A549 (cell line): Measurements from ENCODE around the gene ADAM30. TPM values are rescaled to one million over a fixed set of nuclear protein-coding genes. Genes with fewer than 3 reads are reported as not detected.

Experiments used
- ATAC-seq, 2 experiments: fragments of 200-7000 bp in 1 of 2; fragments of >200 bp in 1 of 2; cut with Nextera tagmentation in 1 of 2; cut with Tn5 transposase in 1 of 2; 3 replicates each; pipeline versions ENCODE4 v1.8.0 to v1.9.1; 2018 to 2020; ENCODE audit warnings: mild to moderate bottlenecking in 1 of 2, moderate library complexity in 1 of 2
- CTCF ChIA-PET: fragments of 300-600 bp; sonication (Branson Sonifier 250); formaldehyde crosslinking; extraction: SDS; loops from one replicate; lab custom pipeline; 2021; ENCODE audit warnings: antibody characterized with exemption, inconsistent platforms; lab: Yijun Ruan, JAX
- POLR2A ChIA-PET: fragments of 350-600 bp; formaldehyde crosslinking; extraction: SDS; loops from one replicate; lab custom pipeline; 2021; ENCODE audit warnings: antibody characterized with exemption, inconsistent platforms; lab: Yijun Ruan, JAX
- DNase-seq, 2 experiments: peaks; one replicate each; pipeline versions ENCODE4 v3.0.0 to v3.0.0-alpha.2; 2011 to 2016; ENCODE audit warnings: low read depth in 1 of 2, low spot score in 1 of 2
- FAIRE-seq: peaks from 2 replicates; lab custom pipeline; 2011; peaks lifted over from hg19 to GRCh38; lab: Jason Lieb, UNC
- H3K27ac ChIP-seq, 2 experiments: fragments of >200 bp; sonication (Bioruptor Twin); formaldehyde crosslinking; 3 replicates each; pipeline ENCODE4 v1.5.1; 2016 to 2017
- H3K4me1 ChIP-seq: fragments of >200 bp; sonication (Bioruptor Twin); formaldehyde crosslinking; 3 replicates; pipeline ENCODE4 v1.6.1; 2016
- H3K4me2 ChIP-seq: fragments of >200 bp; sonication (Bioruptor Twin); formaldehyde crosslinking; 3 replicates; pipeline ENCODE4 v1.6.1; 2016
- H3K4me3 ChIP-seq: fragments of >200 bp; sonication (Bioruptor Twin); formaldehyde crosslinking; 3 replicates; pipeline ENCODE4 v1.5.1; 2016
- H3K9me3 ChIP-seq: fragments of >200 bp; sonication (Bioruptor Twin); formaldehyde crosslinking; 3 replicates; pipeline ENCODE4 v1.6.1; 2016
- BHLHE40 ChIP-seq: IDR thresholded peaks from 2 replicates; pipeline ENCODE4 v1.6.1; 2012; ENCODE audit warnings: low read depth, low read length, inconsistent platforms
- E2F6 ChIP-seq: IDR thresholded peaks from 2 replicates; pipeline ENCODE4 v1.6.1; 2012; ENCODE audit warnings: low read depth, borderline replicate concordance
- EP300 ChIP-seq, 2 experiments: fragments of >200 bp; sonication (Bioruptor Twin); formaldehyde crosslinking; IDR thresholded peaks; 2 replicates in 1 of 2; 3 replicates in 1 of 2; pipeline ENCODE4 v1.6.1; 2016 to 2017
- FOSL2 ChIP-seq, 2 experiments: fragments of 450-650 bp in 1 of 2; fragments of >200 bp in 1 of 2; sonication (Bioruptor Twin) in 1 of 2; formaldehyde crosslinking; IDR thresholded peaks; 2 replicates each; pipeline versions ENCODE4 v1.5.0 to v1.6.1; 2016 to 2020; ENCODE audit warnings: mild to moderate bottlenecking in 1 of 2, moderate library complexity in 1 of 2
- HOXB13 ChIP-seq: fragments of 250-450 bp; sonication (Bioruptor Pico); IDR thresholded peaks from 2 replicates; pipeline ENCODE4 v1.5.0; 2020; ENCODE audit warnings: low read depth, mild to moderate bottlenecking, moderate library complexity
- KDM1A ChIP-seq: fragments of 200-600 bp; sonication (generic); IDR thresholded peaks from 2 replicates; pipeline ENCODE4 v1.6.1; 2016; ENCODE audit warnings: low read depth, mild to moderate bottlenecking
- KDM5A ChIP-seq: fragments of 200-600 bp; sonication (generic); IDR thresholded peaks from 2 replicates; pipeline ENCODE4 v1.6.1; 2016; ENCODE audit warnings: antibody characterized with exemption, mild to moderate bottlenecking
- MAZ ChIP-seq: fragments of 150-350 bp; IDR thresholded peaks from 2 replicates; pipeline ENCODE4 v1.6.1; 2014; ENCODE audit warnings: antibody characterized with exemption, low read depth, low read length, borderline replicate concordance
- NFE2L2 ChIP-seq: fragments of 150-350 bp; conservative IDR thresholded peaks from 2 replicates; pipeline ENCODE4 v1.6.1; 2014; ENCODE audit warnings: low read length
- NR3C1 ChIP-seq: fragments of >200 bp; sonication (Bioruptor Twin); formaldehyde crosslinking; IDR thresholded peaks from 3 replicates; pipeline ENCODE4 v1.6.1; 2017
- PBX3 ChIP-seq: IDR thresholded peaks from 2 replicates; pipeline ENCODE4 v1.6.1; 2012
- PHF8 ChIP-seq: fragments of 200-600 bp; sonication (generic); IDR thresholded peaks from 2 replicates; pipeline ENCODE4 v1.6.1; 2016; ENCODE audit warnings: low read depth, mild to moderate bottlenecking, antibody characterized with exemption, moderate library complexity, borderline replicate concordance
- RAD21 ChIP-seq, 2 experiments: fragments of >200 bp in 1 of 2; sonication (Bioruptor Twin) in 1 of 2; formaldehyde crosslinking in 1 of 2; IDR thresholded peaks in 1 of 2; conservative IDR thresholded peaks in 1 of 2; 2 replicates in 1 of 2; 3 replicates in 1 of 2; pipeline ENCODE4 v1.6.1; 2012 to 2018; ENCODE audit warnings: inconsistent platforms in 1 of 2
- RFX5 ChIP-seq: fragments of 450-650 bp; IDR thresholded peaks from 2 replicates; pipeline ENCODE4 v1.7.1; 2014; ENCODE audit warnings: antibody characterized with exemption, mild to moderate bottlenecking, moderate library complexity
- RNF2 ChIP-seq: fragments of 200-600 bp; sonication (generic); IDR thresholded peaks from 2 replicates; pipeline ENCODE4 v1.6.1; 2016; ENCODE audit warnings: low read depth, mild to moderate bottlenecking, antibody characterized with exemption, moderate library complexity, borderline replicate concordance
- SREBF2 ChIP-seq: fragments of 450-650 bp; IDR thresholded peaks from 2 replicates; pipeline ENCODE4 v1.6.1; 2014; ENCODE audit warnings: mild to moderate bottlenecking, moderate library complexity
- ZC3H11A ChIP-seq: fragments of 450-650 bp; IDR thresholded peaks from 2 replicates; pipeline ENCODE4 v1.6.1; 2014; ENCODE audit warnings: antibody characterized with exemption, mild to moderate bottlenecking
- ZNF302 ChIP-seq: fragments of 250-450 bp; sonication (Bioruptor Pico); IDR thresholded peaks from 2 replicates; pipeline ENCODE4 v1.9.0; 2021; ENCODE audit warnings: inconsistent platforms, mild to moderate bottlenecking, moderate library complexity
- WGBS: methylation state at CpG from one replicate; pipeline ENCODE4 v1.1.6; 2017; ENCODE audit errors: missing lambda C conversion rate; 5-methylcytosine and 5-hydroxymethylcytosine counted together
- polyA plus RNA-seq, 4 experiments: library from polyadenylated mRNA; depleted of rRNA in 3 of 4; stranded (reverse); fragments of >200 nt; fragmentation: RNase III in 1 of 4; extraction: RNeasy Plus Mini Kit Qiagen cat#74134 plus additional on column Dnase treatment in 1 of 4; gene quantifications; 2 replicates in 3 of 4; 3 replicates in 1 of 4; pipeline ENCODE4 v1.2.3, GENCODE V29; 2011 to 2017
- TF ChIP-seq, protein P1 (sequence below): fragments of 200-600 bp; sonication (generic); IDR thresholded peaks from 2 replicates; pipeline ENCODE4 v1.6.1; 2016; ENCODE audit warnings: antibody characterized with exemption, mild to moderate bottlenecking, moderate library complexity
- TF ChIP-seq, protein P2 (sequence below): fragments of >200 bp; sonication (Bioruptor Twin); formaldehyde crosslinking; IDR thresholded peaks from 3 replicates; pipeline ENCODE4 v1.5.1; 2016
- TF ChIP-seq, protein P3 (sequence below): fragments of 450-650 bp; IDR thresholded peaks from 2 replicates; pipeline ENCODE4 v1.6.1; 2014; ENCODE audit warnings: antibody characterized with exemption

ADAM30 gene
- polyA plus RNA-seq, 2 of the 4 experiments (the other 2 are of a cell fraction): not detected

- TF ChIP-seq MAZ (no peak), KDM5A (no peak), E2F6 (no peak), EP300 (IDR thresholded peaks at IDR 0.05) (no peak), ZNF302 (CRISPR knock-in tag) (no peak), RNF2 (no peak), PHF8 (no peak)
- TF ChIP-seq, protein P1, sequence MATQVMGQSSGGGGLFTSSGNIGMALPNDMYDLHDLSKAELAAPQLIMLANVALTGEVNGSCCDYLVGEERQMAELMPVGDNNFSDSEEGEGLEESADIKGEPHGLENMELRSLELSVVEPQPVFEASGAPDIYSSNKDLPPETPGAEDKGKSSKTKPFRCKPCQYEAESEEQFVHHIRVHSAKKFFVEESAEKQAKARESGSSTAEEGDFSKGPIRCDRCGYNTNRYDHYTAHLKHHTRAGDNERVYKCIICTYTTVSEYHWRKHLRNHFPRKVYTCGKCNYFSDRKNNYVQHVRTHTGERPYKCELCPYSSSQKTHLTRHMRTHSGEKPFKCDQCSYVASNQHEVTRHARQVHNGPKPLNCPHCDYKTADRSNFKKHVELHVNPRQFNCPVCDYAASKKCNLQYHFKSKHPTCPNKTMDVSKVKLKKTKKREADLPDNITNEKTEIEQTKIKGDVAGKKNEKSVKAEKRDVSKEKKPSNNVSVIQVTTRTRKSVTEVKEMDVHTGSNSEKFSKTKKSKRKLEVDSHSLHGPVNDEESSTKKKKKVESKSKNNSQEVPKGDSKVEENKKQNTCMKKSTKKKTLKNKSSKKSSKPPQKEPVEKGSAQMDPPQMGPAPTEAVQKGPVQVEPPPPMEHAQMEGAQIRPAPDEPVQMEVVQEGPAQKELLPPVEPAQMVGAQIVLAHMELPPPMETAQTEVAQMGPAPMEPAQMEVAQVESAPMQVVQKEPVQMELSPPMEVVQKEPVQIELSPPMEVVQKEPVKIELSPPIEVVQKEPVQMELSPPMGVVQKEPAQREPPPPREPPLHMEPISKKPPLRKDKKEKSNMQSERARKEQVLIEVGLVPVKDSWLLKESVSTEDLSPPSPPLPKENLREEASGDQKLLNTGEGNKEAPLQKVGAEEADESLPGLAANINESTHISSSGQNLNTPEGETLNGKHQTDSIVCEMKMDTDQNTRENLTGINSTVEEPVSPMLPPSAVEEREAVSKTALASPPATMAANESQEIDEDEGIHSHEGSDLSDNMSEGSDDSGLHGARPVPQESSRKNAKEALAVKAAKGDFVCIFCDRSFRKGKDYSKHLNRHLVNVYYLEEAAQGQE: no peak
- DNase-seq (no peak), FAIRE-seq (no peak), ATAC-seq (no peak)
- Histone ChIP-seq H3K4me2 (no peak overlapping the region), H3K27ac (no peak overlapping the region), H3K4me1 (no peaks in the 10 kb centered on the region), H3K9me3 (no peaks in the 10 kb centered on the region), H3K4me3 (no peak overlapping the region)
- CTCF ChIA-PET: no interaction called here
- WGBS: 84% methylated on average over 8 of the region's 9 CpGs
- POLR2A ChIA-PET: no interaction called here
Measured at GRCh38 chr1:119909890-119910596, 13.7 kb upstream of the ADAM30 start.

GRCh38 chr1:119908661-119909060 lies 12.3 kb upstream of the ADAM30 start:
- Histone ChIP-seq H3K4me3 (no peak overlapping the region), H3K27ac (no peak overlapping the region), H3K9me3 (no peaks in the 10 kb centered on the region), H3K4me1 (no peaks in the 10 kb centered on the region), H3K4me2 (no peak overlapping the region)
- 78% methylated on average over 3 of the region's 3 CpGs for WGBS
- no peak for FAIRE-seq
- no peak for DNase-seq
- TF ChIP-seq PHF8 (no peak), RFX5 (no peak)
- no peak for ATAC-seq
- ChIA-PET CTCF (interaction anchor here (1.7 kb wide), 1 partner anchor 25 kb away, joined by 4 read pairs; no protein-coding TSS in a partner anchor), POLR2A (no interaction called here)

- DNase-seq (no peak), FAIRE-seq (no peak), ATAC-seq (no peak)
- Histone ChIP-seq H3K4me1 (no peaks in the 10 kb centered on the region), H3K4me2 (no peak overlapping the region), H3K27ac (no peak overlapping the region), H3K9me3 (no peaks in the 10 kb centered on the region), H3K4me3 (no peak overlapping the region)
- ChIA-PET POLR2A (no interaction called here), CTCF (interaction anchor here (1.6 to 1.7 kb wide), 2 partner anchors 15 to 23 kb away, joined by 4 read pairs; no protein-coding TSS in a partner anchor)
- 79% methylated on average over 4 of the region's 4 CpGs for WGBS
- TF ChIP-seq KDM1A (no peak), PHF8 (no peak), HOXB13 (CRISPR knock-in tag) (no peak), ZC3H11A (no peak), PBX3 (no peak), KDM5A (no peak), NR3C1 (no peak), FOSL2 (IDR thresholded peaks at IDR 0.05) (no peak), FOSL2 (CRISPR knock-in tag; IDR thresholded peaks at IDR 0.05) (no peak), RNF2 (no peak), SREBF2 (no peak), NFE2L2 (no peak), ZNF302 (CRISPR knock-in tag) (no peak), EP300 (IDR thresholded peaks at IDR 0.05) (no peak), BHLHE40 (no peak), RAD21 (conservative IDR thresholded peaks at IDR 0.05 in 1 of 2, IDR thresholded peaks at IDR 0.05 in 1 of 2) (no peak), MAZ (no peak), E2F6 (no peak)
- TF ChIP-seq, protein P2, sequence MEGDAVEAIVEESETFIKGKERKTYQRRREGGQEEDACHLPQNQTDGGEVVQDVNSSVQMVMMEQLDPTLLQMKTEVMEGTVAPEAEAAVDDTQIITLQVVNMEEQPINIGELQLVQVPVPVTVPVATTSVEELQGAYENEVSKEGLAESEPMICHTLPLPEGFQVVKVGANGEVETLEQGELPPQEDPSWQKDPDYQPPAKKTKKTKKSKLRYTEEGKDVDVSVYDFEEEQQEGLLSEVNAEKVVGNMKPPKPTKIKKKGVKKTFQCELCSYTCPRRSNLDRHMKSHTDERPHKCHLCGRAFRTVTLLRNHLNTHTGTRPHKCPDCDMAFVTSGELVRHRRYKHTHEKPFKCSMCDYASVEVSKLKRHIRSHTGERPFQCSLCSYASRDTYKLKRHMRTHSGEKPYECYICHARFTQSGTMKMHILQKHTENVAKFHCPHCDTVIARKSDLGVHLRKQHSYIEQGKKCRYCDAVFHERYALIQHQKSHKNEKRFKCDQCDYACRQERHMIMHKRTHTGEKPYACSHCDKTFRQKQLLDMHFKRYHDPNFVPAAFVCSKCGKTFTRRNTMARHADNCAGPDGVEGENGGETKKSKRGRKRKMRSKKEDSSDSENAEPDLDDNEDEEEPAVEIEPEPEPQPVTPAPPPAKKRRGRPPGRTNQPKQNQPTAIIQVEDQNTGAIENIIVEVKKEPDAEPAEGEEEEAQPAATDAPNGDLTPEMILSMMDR: no peak
- TF ChIP-seq, protein P3, sequence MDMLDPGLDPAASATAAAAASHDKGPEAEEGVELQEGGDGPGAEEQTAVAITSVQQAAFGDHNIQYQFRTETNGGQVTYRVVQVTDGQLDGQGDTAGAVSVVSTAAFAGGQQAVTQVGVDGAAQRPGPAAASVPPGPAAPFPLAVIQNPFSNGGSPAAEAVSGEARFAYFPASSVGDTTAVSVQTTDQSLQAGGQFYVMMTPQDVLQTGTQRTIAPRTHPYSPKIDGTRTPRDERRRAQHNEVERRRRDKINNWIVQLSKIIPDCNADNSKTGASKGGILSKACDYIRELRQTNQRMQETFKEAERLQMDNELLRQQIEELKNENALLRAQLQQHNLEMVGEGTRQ: no peak
Measured at GRCh38 chr1:119906927-119907652, 10.8 kb upstream of the ADAM30 start.
